Measurements from ENCODE around the gene TMEM134. TPM values are rescaled to one million over a fixed set of nuclear protein-coding genes. Genes with fewer than 3 reads are reported as not detected.

The TMEM134 gene
- polyA plus RNA-seq, 1 experiment, result 30.6 TPM

- TF ChIP-seq, protein P1, sequence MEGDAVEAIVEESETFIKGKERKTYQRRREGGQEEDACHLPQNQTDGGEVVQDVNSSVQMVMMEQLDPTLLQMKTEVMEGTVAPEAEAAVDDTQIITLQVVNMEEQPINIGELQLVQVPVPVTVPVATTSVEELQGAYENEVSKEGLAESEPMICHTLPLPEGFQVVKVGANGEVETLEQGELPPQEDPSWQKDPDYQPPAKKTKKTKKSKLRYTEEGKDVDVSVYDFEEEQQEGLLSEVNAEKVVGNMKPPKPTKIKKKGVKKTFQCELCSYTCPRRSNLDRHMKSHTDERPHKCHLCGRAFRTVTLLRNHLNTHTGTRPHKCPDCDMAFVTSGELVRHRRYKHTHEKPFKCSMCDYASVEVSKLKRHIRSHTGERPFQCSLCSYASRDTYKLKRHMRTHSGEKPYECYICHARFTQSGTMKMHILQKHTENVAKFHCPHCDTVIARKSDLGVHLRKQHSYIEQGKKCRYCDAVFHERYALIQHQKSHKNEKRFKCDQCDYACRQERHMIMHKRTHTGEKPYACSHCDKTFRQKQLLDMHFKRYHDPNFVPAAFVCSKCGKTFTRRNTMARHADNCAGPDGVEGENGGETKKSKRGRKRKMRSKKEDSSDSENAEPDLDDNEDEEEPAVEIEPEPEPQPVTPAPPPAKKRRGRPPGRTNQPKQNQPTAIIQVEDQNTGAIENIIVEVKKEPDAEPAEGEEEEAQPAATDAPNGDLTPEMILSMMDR (IDR thresholded peaks at IDR 0.05; ENCODE audit: insufficient read depth, low read depth, low read length), result no peak
- no peak within 1 kb of the TSS for H3K4me3 ChIP-seq (ENCODE audit: low read depth, low read length)
- CTCF ChIA-PET, result no interaction called here
- peaks cover 9% of the 10 kb centered on the region for H3K27me3 ChIP-seq (ENCODE audit: control insufficient read depth, insufficient read depth, low read length)
- DNase-seq (ENCODE audit: low read depth), result no peak
- H3K36me3 ChIP-seq (ENCODE audit: control insufficient read depth, insufficient read depth, low read length), result no peaks in the 10 kb centered on the region
- POLR2A ChIA-PET, result no interaction called here
These were observed 53.3 kb downstream of the TMEM134 start, which contains the start of gene CARNS1 for GRCh38 chr11:67415501-67416304. Gene CARNS1, plus strand, starts transcription at chr11:67415678. Its CDS starts 522 bp downstream, at chr11:67416200.

DNA sequence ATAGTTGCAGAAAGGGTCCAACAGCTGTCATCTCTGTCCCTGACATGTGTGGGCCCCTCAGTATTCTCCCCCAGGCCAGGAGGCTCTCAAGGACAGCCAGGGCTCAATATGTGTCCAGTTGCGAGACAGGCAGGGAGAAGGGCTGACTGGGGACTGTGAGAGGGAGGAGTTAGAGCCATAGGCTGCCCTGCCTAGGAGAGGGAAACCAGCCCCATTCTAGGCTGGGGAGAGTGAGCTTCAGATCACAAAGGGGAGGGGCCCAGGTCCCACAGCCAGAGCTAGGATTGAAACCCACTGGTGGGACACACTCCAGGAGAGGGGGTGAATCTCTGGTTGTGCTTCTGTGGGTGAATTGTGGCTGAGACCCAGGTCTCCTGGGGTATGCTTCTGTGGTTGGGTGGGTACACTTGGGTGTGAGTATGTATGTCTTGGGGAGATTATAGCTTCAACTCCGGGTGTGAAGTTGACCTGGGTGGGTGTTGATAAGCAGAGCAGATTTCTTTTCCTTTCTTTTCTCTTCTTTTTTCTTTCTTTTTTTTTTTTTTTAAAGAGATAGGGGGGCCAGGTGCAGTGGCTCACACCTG lies 55.7 kb downstream of the TMEM134 start:
- H3K27me3 ChIP-seq (ENCODE audit: control insufficient read depth, insufficient read depth, low read length), result peaks cover 14% of the 10 kb centered on the region
- ChIA-PET CTCF (interaction anchor here (1.4 kb wide), 1 partner anchor 12 kb away, joined by 5 read pairs; the partner anchor contains the start of gene PPP1CA), POLR2A (no interaction called here)
- no peak for DNase-seq (ENCODE audit: low read depth)
- H3K36me3 ChIP-seq (ENCODE audit: control insufficient read depth, insufficient read depth, low read length), result no peaks in the 10 kb centered on the region
- TF ChIP-seq, protein P1 (IDR thresholded peaks at IDR 0.05; ENCODE audit: insufficient read depth, low read depth, low read length), result no peak
- H3K4me3 ChIP-seq (ENCODE audit: low read depth, low read length), result no peak overlapping the region

DNA sequence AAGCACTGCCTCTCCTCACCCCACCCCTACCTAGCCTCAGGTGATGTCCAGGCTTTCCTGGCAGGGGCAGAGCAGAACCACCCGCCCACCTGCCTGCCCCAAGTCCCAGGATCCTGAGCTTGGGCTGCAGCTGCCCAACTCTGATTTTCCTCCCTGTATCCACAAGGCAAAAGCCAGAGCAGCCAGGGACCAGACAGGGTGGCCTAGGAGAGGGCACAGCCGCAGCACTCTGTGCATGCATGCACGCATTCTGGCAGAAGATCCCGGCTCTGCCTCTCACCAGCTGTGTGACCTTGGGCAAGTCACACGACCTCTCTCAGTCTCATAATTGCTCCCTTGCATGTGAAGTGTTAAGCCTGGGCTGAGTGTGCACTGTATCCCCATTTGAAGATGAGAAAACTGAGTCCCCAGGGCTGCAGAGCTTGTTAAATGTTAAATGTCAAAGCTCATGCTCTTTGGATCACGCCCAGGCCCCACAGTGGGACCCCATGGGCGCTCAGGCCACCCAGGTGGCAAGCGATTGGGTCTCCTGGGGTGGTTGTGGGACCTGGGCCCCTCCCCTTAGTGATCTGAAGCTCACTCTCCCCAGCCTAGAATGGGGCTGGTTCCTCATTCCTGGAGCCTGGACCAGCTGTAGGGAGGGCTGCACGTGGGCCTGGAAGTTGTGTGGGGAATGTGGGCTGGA lies 56.4 kb downstream of the TMEM134 start:
- peaks cover 15% of the 10 kb centered on the region for H3K27me3 ChIP-seq (ENCODE audit: control insufficient read depth, insufficient read depth, low read length)
- POLR2A ChIA-PET, result no interaction called here
- CTCF ChIA-PET, result interaction anchor here (0.8 to 1.9 kb wide), 2 partner anchors 11 to 30 kb away, joined by 4 to 5 read pairs; partner anchors contain the start of gene PPP1CA

GRCh38 chr11:67411785-67412152 lies 57.3 kb downstream of the TMEM134 start:
- TF ChIP-seq, protein P1 (IDR thresholded peaks at IDR 0.05; ENCODE audit: insufficient read depth, low read depth, low read length), result no peak
- Histone ChIP-seq H3K27me3 (ENCODE audit: control insufficient read depth, insufficient read depth, low read length) (peaks cover 17% of the 10 kb centered on the region), H3K36me3 (ENCODE audit: control insufficient read depth, insufficient read depth, low read length) (no peaks in the 10 kb centered on the region), H3K4me3 (ENCODE audit: low read depth, low read length) (no peak overlapping the region)
- no peak for DNase-seq (ENCODE audit: low read depth)
- ChIA-PET CTCF (interaction anchor here (1.9 kb wide), 1 partner anchor 30 kb away, joined by 5 read pairs; no protein-coding TSS in a partner anchor), POLR2A (no interaction called here)

More for the DNA sequence above, 56.4 kb downstream of the TMEM134 start:
- Histone ChIP-seq H3K4me3 (ENCODE audit: low read depth, low read length) (no peak overlapping the region), H3K36me3 (ENCODE audit: control insufficient read depth, insufficient read depth, low read length) (no peaks in the 10 kb centered on the region)
- TF ChIP-seq, protein P1 (IDR thresholded peaks at IDR 0.05; ENCODE audit: insufficient read depth, low read depth, low read length), result no peak
- no peak for DNase-seq (ENCODE audit: low read depth)

Small RNA genes lying within 50 kb of the gene (small RNA-seq; reads per million reads assigned to genes)
- not detected for gene MIR6752 (ENCODE audit: insufficient read length, low read depth, low replicate concordance)

Other genes with a start within 250 kb of the TMEM134 start
- gene GRK2, start 202.8 kb downstream of the TMEM134 start, polyA plus RNA-seq (2011; rRNA removed), result 21.9 and 31.2 TPM in 2 replicates
- gene ANKRD13D, start 179.9 kb downstream of the TMEM134 start, polyA plus RNA-seq (2011; rRNA removed), result 18.4 and 30.7 TPM in 2 replicates
- 19.1 and 22.1 TPM in 2 replicates for gene SSH3, start 165.7 kb downstream of the TMEM134 start, polyA plus RNA-seq (2011; rRNA removed)
- gene POLD4, start 115.7 kb downstream of the TMEM134 start, polyA plus RNA-seq (2011; rRNA removed), result 95.6 and 119 TPM in 2 replicates
- 13.9 and 21.3 TPM in 2 replicates for gene CLCF1, start 95.7 kb downstream of the TMEM134 start, polyA plus RNA-seq (2011; rRNA removed)
- 5.9 and 10.7 TPM in 2 replicates for gene RAD9A, start 77.3 kb downstream of the TMEM134 start, polyA plus RNA-seq (2011; rRNA removed)
- gene PPP1CA, start 67.4 kb downstream of the TMEM134 start, polyA plus RNA-seq (2011; rRNA removed), result 146 and 233 TPM in 2 replicates
- not detected in 2 replicates for gene TBC1D10C, start 65.2 kb downstream of the TMEM134 start, polyA plus RNA-seq (2011; rRNA removed)
- gene CARNS1, start 53.6 kb downstream of the TMEM134 start, polyA plus RNA-seq (2011; rRNA removed), result 0.07 and 0.12 TPM in 2 replicates
- gene RPS6KB2, start 40.8 kb downstream of the TMEM134 start, polyA plus RNA-seq (2011; rRNA removed), result 42.9 and 59.9 TPM in 2 replicates
- 0.27 and 0.43 TPM in 2 replicates for gene PTPRCAP, start 31.6 kb downstream of the TMEM134 start, polyA plus RNA-seq (2011; rRNA removed)
- 86.5 and 158 TPM in 2 replicates for gene CORO1B, start 25.8 kb downstream of the TMEM134 start, polyA plus RNA-seq (2011; rRNA removed)
- gene GPR152, start 16.5 kb downstream of the TMEM134 start, polyA plus RNA-seq (2011; rRNA removed), result not detected in 2 replicates
- gene CABP4, start 13.9 kb downstream of the TMEM134 start, polyA plus RNA-seq (2011; rRNA removed), result not detected in 2 replicates
- 69.9 and 133 TPM in 2 replicates for gene AIP, start 13.8 kb upstream of the TMEM134 start, polyA plus RNA-seq (2011; rRNA removed)
- 8.0 and 14.4 TPM in 2 replicates for gene PITPNM1, start 36.1 kb upstream of the TMEM134 start, polyA plus RNA-seq (2011; rRNA removed)
- 15.4 and 30.4 TPM in 2 replicates for gene CDK2AP2, start 38.9 kb upstream of the TMEM134 start, polyA plus RNA-seq (2011; rRNA removed)
- gene CABP2, start 54.2 kb upstream of the TMEM134 start, polyA plus RNA-seq (2011; rRNA removed), result not detected in 2 replicates
- gene GSTP1, start 114.6 kb upstream of the TMEM134 start, polyA plus RNA-seq (2011; rRNA removed), result 679 and 883 TPM in 2 replicates
- 97.9 and 149 TPM in 2 replicates for gene NDUFV1, start 137.7 kb upstream of the TMEM134 start, polyA plus RNA-seq (2011; rRNA removed)
- gene NUDT8, start 160.7 kb upstream of the TMEM134 start, polyA plus RNA-seq (2011; rRNA removed), result 1.3 and 1.7 TPM in 2 replicates
- gene TBX10, start 170.5 kb upstream of the TMEM134 start, polyA plus RNA-seq (2011; rRNA removed), result not detected in 2 replicates
- not detected in 2 replicates for gene ACY3, start 181.5 kb upstream of the TMEM134 start, polyA plus RNA-seq (2011; rRNA removed)
- not detected in 2 replicates for gene ALDH3B2, start 205.4 kb upstream of the TMEM134 start, polyA plus RNA-seq (2011; rRNA removed)